Adrenal gland (tissue), 12 donors: ENCODE measurements around the gene TRPM8. TPM values are rescaled to one million over a fixed set of nuclear protein-coding genes. Genes with fewer than 3 reads are reported as not detected.
A peak's percentile ranks its signal among the peaks of the same experiment; 100 is the strongest.

Source experiments
- DNase-seq, 7 donors: peaks; one replicate each; pipeline ENCODE4 v3.0.0-alpha.2; 2019 to 2020
- H3K27ac ChIP-seq, 5 donors: fragments of 200-600 bp; sonication (generic) in 4 of 5; 1 replicate in 3 of 5; 2 replicates in 2 of 5; pipeline versions ENCODE4 v1.5.1 to v1.8.0; 2016 to 2020; ENCODE audit warnings: mild to moderate bottlenecking in 1 of 5
- H3K27me3 ChIP-seq: fragments of 200-600 bp; 2 replicates; pipeline ENCODE4 v1.8.0; 2021
- H3K36me3 ChIP-seq, 2 donors: fragments of 200-600 bp; replicated peaks in 1 of 2; 1 replicate in 1 of 2; 2 replicates in 1 of 2; pipeline versions ENCODE4 v1.5.1 to v1.8.0; 2018 to 2022
- H3K4me1 ChIP-seq, 2 donors: fragments of 200-600 bp; replicated peaks in 1 of 2; 1 replicate in 1 of 2; 2 replicates in 1 of 2; pipeline versions ENCODE4 v1.5.1 to v1.8.0; 2018 to 2021
- H3K4me3 ChIP-seq, 4 donors: fragments of 200-600 bp; sonication (generic) in 3 of 4; one replicate each; pipeline ENCODE4 v1.5.1; 2016 to 2018
- H3K9me3 ChIP-seq, 3 donors: fragments of 200-600 bp; sonication (generic) in 1 of 3; replicated peaks in 1 of 3; 1 replicate in 2 of 3; 2 replicates in 1 of 3; pipeline versions ENCODE4 v1.5.1 to v1.8.0; 2016 to 2021
- POLR2A ChIP-seq, 2 donors: fragments of 450-650 bp; IDR thresholded peaks; one replicate each; pipeline ENCODE4 v1.6.1; 2017; ENCODE audit warnings: antibody characterized with exemption in 2 of 2, mild to moderate bottlenecking in 2 of 2, moderate library complexity in 1 of 2
- WGBS, 4 donors: extraction: QIAGEN DNeasy Blood & Tissue Kit in 2 of 4; methylation state at CpG; one replicate each; pipeline versions ENCODE4 v1.1.5 to v1.1.7; 2013 to 2017; 5-methylcytosine and 5-hydroxymethylcytosine counted together
- intact Hi-C, 2 donors: fragments of 100-400 bp; cut with DNase I; formaldehyde crosslinking; loops; one replicate each; pipeline versions ENCODE4 v1.14.1 to v1.15.0; 2022 to 2023
- polyA plus RNA-seq, 3 donors: library from polyadenylated mRNA; stranded (reverse); fragments of 200-250 nt in 2 of 3; fragments of 350-450 nt in 1 of 3; fragmentation: Illumina TruSeq in 1 of 3; extraction: RNeasy Lipid Tissue Mini Kit (QIAGEN cat#74804) in 1 of 3; gene quantifications; one replicate each; pipeline ENCODE4 v1.2.3, GENCODE V29; 2013 to 2014
- total RNA-seq, 9 donors: library from RNA; depleted of rRNA in 4 of 9; stranded (reverse); fragments of >200 nt in 4 of 9; fragments of 120-200 nt in 1 of 9; fragmentation: NEBNext Ultra II Directional in 1 of 9; extraction: Animal tissue kit (Norgen Biotek cat#: 25700) in 1 of 9; gene quantifications; one replicate each; pipeline versions ENCODE4 v1.1.0 to v1.2.4, GENCODE V29; 2013 to 2023
- TF ChIP-seq, protein P1 (sequence below), 6 experiments: fragments of 450-650 bp in 4 of 6; fragments of 200-600 bp in 2 of 6; sonication (generic) in 1 of 6; IDR thresholded peaks; 1 replicate in 5 of 6; 2 replicates in 1 of 6; pipeline versions ENCODE4 v1.5.1 to v1.8.0; 2016 to 2021; ENCODE audit warnings: antibody characterized with exemption in 6 of 6, mild to moderate bottlenecking in 2 of 6, moderate library complexity in 1 of 6
- donor health status: healthy with polysubstance abuse.
- donor health status: Bipolar disorder and iron deficiency.
- donor health status: DM: yes; HTN: yes; CAD: no.
- donor health status: DM: no; HTN: no; CAD: no.
- donor health status: DM: no; HTN: no; CAD: no.
- donor health status: DM: yes; HTN: yes; CAD: no.

The TRPM8 gene
- total and polyA plus RNA-seq, 12 donors, result not detected

DNA sequence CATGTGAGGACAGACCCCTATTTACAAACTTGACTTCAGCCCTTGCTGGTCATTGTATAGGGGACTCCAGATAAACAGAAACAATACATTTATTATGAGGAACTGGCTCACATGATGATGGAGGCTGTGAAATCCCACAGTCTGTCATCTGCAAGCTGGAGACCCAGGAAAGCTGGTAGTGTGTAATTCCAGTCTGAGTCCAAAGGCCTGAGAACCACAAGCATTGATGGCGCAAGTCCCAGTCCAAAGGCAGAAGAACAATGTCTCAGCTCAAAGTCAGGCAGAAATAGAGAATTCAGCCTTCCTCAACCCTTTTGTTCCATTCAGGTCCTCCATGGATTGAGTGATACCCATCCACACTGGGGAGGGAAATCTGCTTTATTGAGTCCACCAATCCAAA lies 105.3 kb downstream of the TRPM8 start:
- Histone ChIP-seq H3K27me3 (no peaks in the 10 kb centered on the region), H3K9me3 (no peaks in the 10 kb centered on the region), H3K36me3 (no peaks in the 10 kb centered on the region), H3K27ac (no peak overlapping the region), H3K4me1 (no peaks in the 10 kb centered on the region), H3K4me3 (no peak overlapping the region)
- no peak for TF ChIP-seq POLR2A (IDR thresholded peaks at IDR 0.05)
- TF ChIP-seq, protein P1, sequence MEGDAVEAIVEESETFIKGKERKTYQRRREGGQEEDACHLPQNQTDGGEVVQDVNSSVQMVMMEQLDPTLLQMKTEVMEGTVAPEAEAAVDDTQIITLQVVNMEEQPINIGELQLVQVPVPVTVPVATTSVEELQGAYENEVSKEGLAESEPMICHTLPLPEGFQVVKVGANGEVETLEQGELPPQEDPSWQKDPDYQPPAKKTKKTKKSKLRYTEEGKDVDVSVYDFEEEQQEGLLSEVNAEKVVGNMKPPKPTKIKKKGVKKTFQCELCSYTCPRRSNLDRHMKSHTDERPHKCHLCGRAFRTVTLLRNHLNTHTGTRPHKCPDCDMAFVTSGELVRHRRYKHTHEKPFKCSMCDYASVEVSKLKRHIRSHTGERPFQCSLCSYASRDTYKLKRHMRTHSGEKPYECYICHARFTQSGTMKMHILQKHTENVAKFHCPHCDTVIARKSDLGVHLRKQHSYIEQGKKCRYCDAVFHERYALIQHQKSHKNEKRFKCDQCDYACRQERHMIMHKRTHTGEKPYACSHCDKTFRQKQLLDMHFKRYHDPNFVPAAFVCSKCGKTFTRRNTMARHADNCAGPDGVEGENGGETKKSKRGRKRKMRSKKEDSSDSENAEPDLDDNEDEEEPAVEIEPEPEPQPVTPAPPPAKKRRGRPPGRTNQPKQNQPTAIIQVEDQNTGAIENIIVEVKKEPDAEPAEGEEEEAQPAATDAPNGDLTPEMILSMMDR (IDR thresholded peaks at IDR 0.05), result no peak
- WGBS, 4 donors, result 84 to 100% (median 97%) methylated on average over 1 of the region's 1 CpG
- DNase-seq, result no peak
- intact Hi-C loops, result no loop called here

DNA sequence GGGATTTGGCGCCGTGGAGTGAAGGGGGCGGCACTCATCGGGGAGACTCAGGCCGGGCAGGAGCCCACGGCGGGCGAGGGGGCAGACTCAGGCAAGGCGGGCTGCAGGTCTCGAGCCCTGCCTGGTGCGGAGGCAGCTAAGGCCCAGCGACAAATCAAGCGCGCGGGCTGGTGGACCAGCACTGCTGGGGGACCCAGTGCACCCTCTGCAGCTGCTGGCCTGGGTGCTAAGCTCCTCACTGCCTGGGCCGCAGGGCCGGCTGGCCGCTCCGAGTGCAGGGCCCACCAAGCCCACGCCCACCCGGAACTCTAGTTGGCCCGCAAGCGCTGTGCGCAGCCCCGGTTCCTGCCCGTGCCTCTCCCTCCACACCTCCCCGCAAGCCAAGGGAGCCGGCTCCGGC lies 107.1 kb downstream of the TRPM8 start:
- WGBS, 4 donors, result 91 to 98% (median 96%) methylated on average over 10 to 29 of the region's 29 CpGs
- H3K36me3 ChIP-seq, result no peaks in the 10 kb centered on the region
- intact Hi-C loops, result no loop called here
- DNase-seq, result no peak
- H3K4me3 ChIP-seq, result no peak overlapping the region
- no peaks in the 10 kb centered on the region for H3K27me3 ChIP-seq
- TF ChIP-seq, protein P1 (IDR thresholded peaks at IDR 0.05), result no peak
- no peak for TF ChIP-seq POLR2A (IDR thresholded peaks at IDR 0.05)
- no peaks in the 10 kb centered on the region for H3K4me1 ChIP-seq
- no peaks in the 10 kb centered on the region for H3K9me3 ChIP-seq
- H3K27ac ChIP-seq, result no peak overlapping the region

- WGBS, 4 donors, result 25 to 29% (median 27%) methylated on average over 10 of the region's 10 CpGs
- intact Hi-C loops, result no loop called here
- TF ChIP-seq, protein P1 (IDR thresholded peaks at IDR 0.05), result no peak
- no peak for TF ChIP-seq POLR2A (IDR thresholded peaks at IDR 0.05)
- H3K27me3 ChIP-seq, result no peaks in the 10 kb centered on the region
- no peak overlapping the region for H3K27ac ChIP-seq
- H3K36me3 ChIP-seq, result no peaks in the 10 kb centered on the region
- H3K4me3 ChIP-seq, result peak overlapping the region in 1 of 4 donors; percentile 15
- DNase-seq, result no peak
- no peaks in the 10 kb centered on the region for H3K9me3 ChIP-seq
- no peaks in the 10 kb centered on the region for H3K4me1 ChIP-seq
Measured at GRCh38 chr2:234025466-234025865, 108.3 kb downstream of the TRPM8 start.

GRCh38 chr2:234025891-234026401 lies 108.8 kb downstream of the TRPM8 start:
- Histone ChIP-seq H3K27ac (no peak overlapping the region), H3K4me1 (no peaks in the 10 kb centered on the region), H3K36me3 (no peaks in the 10 kb centered on the region), H3K27me3 (no peaks in the 10 kb centered on the region), H3K9me3 (no peaks in the 10 kb centered on the region), H3K4me3 (peak overlapping the region in 1 of 4 donors; percentile 15)
- intact Hi-C loops, result no loop called here
- WGBS, 4 donors, result 9 to 29% (median 24%) methylated on average over 5 of the region's 5 CpGs
- no peak for DNase-seq
- no peak for TF ChIP-seq POLR2A (IDR thresholded peaks at IDR 0.05)
- TF ChIP-seq, protein P1 (IDR thresholded peaks at IDR 0.05), result no peak
